CD8-positive, alpha-beta memory T cell (primary cell): ENCODE data around the gene SLC24A3. TPM values are rescaled to one million over a fixed set of nuclear protein-coding genes. Genes with fewer than 3 reads are reported as not detected.

Experiments used
- CTCF ChIA-PET: fragments of 350-600 bp; sonication (Branson Sonifier 250); formaldehyde crosslinking; loops from one replicate; lab custom pipeline; 2021; ENCODE audit warnings: antibody characterized with exemption; lab: Charles Lee
- POLR2A ChIA-PET: fragments of 350-600 bp; sonication (Branson Sonifier 250); formaldehyde crosslinking; loops from one replicate; lab custom pipeline; 2021; ENCODE audit warnings: antibody characterized with exemption; lab: Charles Lee
- DNase-seq, 5 donors: peaks; one replicate each; pipeline versions ENCODE4 v3.0.0 to v3.0.0-alpha.2; 2020 to 2022; ENCODE audit warnings: mixed read lengths in 1 of 5
- H3K27ac ChIP-seq: one replicate; pipeline ENCODE4 v1.7.0; 2013; ENCODE audit warnings: low read depth, mild to moderate bottlenecking, low read length, moderate library complexity
- H3K27me3 ChIP-seq: 2 replicates; pipeline ENCODE4 v1.7.0; 2013; ENCODE audit warnings: low read length, mild to moderate bottlenecking; ENCODE audit not compliant: insufficient read depth, poor library complexity, severe bottlenecking
- H3K36me3 ChIP-seq: 2 replicates; pipeline ENCODE4 v1.7.0; 2013; ENCODE audit warnings: mild to moderate bottlenecking, low read length, moderate library complexity; ENCODE audit not compliant: insufficient read depth
- H3K4me1 ChIP-seq: 2 replicates; pipeline ENCODE4 v1.7.0; 2013; ENCODE audit warnings: mild to moderate bottlenecking, low read length, moderate library complexity; ENCODE audit not compliant: insufficient read depth
- H3K4me3 ChIP-seq: 2 replicates; pipeline ENCODE4 v1.7.0; 2013; ENCODE audit warnings: mild to moderate bottlenecking, low read length
- H3K9me3 ChIP-seq: 2 replicates; pipeline ENCODE4 v1.7.0; 2013; ENCODE audit warnings: mild to moderate bottlenecking, low read length
- H3K27ac Mint-ChIP-seq, 8 donors: one replicate each; pipeline ENCODE4 v1.8.0; 2020 to 2021; ENCODE audit warnings: mixed read lengths in 8 of 8, mild to moderate bottlenecking in 6 of 8, inconsistent platforms in 3 of 8, moderate library complexity in 3 of 8
- H3K27me3 Mint-ChIP-seq, 2 donors: one replicate each; pipeline ENCODE4 v1.8.0; 2020 to 2021; ENCODE audit warnings: mixed read lengths in 2 of 2, mild to moderate bottlenecking in 1 of 2, moderate library complexity in 1 of 2
- H3K36me3 Mint-ChIP-seq, 3 donors: one replicate each; pipeline ENCODE4 v1.8.0; 2020 to 2021; ENCODE audit warnings: mixed read lengths in 3 of 3, inconsistent platforms in 1 of 3, mild to moderate bottlenecking in 1 of 3
- H3K4me1 Mint-ChIP-seq, 3 donors: one replicate each; pipeline ENCODE4 v1.8.0; 2020 to 2021; ENCODE audit warnings: mixed read lengths in 3 of 3, inconsistent platforms in 1 of 3, mild to moderate bottlenecking in 1 of 3
- H3K4me3 Mint-ChIP-seq, 7 donors: one replicate each; pipeline ENCODE4 v1.8.0; 2020 to 2021; ENCODE audit warnings: mixed read lengths in 7 of 7, mild to moderate bottlenecking in 6 of 7, moderate library complexity in 4 of 7, inconsistent platforms in 2 of 7
- H3K9me3 Mint-ChIP-seq, 5 donors: one replicate each; pipeline ENCODE4 v1.8.0; 2020 to 2022; ENCODE audit warnings: mixed read lengths in 5 of 5, mild to moderate bottlenecking in 3 of 5, moderate library complexity in 2 of 5, inconsistent platforms in 1 of 5
- polyA plus RNA-seq: library from polyadenylated mRNA; unstranded; fragments of 300-500 nt; fragmentation: Illumina TruSeq; gene quantifications from one replicate; pipeline ENCODE4 v1.2.3, GENCODE V29; 2021
- total RNA-seq, 2 experiments: library from RNA; stranded (reverse); gene quantifications; one replicate each; pipeline ENCODE4 v1.2.3, GENCODE V29; 2021

SLC24A3 gene
- total and polyA plus RNA-seq, 3 experiments from 2014 or later, result not detected

DNA sequence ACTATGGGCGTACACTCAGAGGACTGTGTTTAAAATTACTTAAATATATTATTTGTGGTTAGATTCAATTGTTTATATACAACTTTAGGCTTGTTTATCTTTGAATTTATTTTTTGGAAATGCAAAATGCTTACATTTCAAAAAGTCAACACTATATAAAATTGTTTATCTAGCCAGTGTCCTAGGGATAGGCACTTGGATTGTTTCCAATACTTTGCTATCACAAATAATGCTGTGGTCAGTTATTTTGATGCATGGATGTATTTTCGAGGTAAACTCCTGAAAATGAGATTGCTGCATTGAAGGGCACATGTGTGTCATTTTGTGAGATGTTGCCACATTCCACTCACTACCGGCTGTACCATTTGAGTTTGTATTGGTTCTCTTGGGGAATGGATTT, 213.9 kb downstream of the SLC24A3 start:
- H3K4me1 Mint-ChIP-seq, result no peaks in the 10 kb centered on the region
- H3K9me3 ChIP-seq, result no peaks in the 10 kb centered on the region
- no peaks in the 10 kb centered on the region for H3K4me1 ChIP-seq
- POLR2A ChIA-PET, result no interaction called here
- no peaks in the 10 kb centered on the region for H3K36me3 ChIP-seq
- H3K9me3 Mint-ChIP-seq, result peaks cover 0 to 5% (median 2%) of the 10 kb centered on the region in 5 donors
- H3K27ac ChIP-seq, result no peak overlapping the region
- no peak overlapping the region for H3K27ac Mint-ChIP-seq
- CTCF ChIA-PET, result no interaction called here
- no peak for DNase-seq
- no peak overlapping the region for H3K4me3 ChIP-seq
- no peaks in the 10 kb centered on the region for H3K27me3 ChIP-seq
- no peaks in the 10 kb centered on the region for H3K27me3 Mint-ChIP-seq
- H3K36me3 Mint-ChIP-seq, result no peaks in the 10 kb centered on the region
- no peak overlapping the region for H3K4me3 Mint-ChIP-seq

DNA sequence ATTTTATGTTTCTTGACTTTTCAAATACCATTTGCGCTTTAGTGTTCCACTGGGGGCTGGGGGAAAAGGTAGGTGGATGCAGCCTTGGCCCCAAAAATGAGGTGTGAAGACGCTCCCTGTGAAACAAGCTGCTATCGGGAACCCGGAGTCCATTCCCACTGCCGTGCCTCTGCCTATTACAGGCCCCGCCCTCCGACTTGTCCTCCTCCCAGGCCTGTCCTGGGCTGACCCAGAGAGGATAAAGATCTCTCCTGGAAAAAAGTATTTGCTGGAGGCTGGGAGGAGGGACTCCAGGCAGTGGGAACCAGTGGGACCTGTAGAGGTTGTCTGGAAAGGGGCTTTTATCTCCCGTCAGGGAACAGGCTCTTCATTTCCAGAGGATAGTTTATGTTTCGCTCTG, 215.0 kb downstream of the SLC24A3 start:
- H3K27ac Mint-ChIP-seq, result no peak overlapping the region
- ChIA-PET CTCF (no interaction called here), POLR2A (no interaction called here)

DNA sequence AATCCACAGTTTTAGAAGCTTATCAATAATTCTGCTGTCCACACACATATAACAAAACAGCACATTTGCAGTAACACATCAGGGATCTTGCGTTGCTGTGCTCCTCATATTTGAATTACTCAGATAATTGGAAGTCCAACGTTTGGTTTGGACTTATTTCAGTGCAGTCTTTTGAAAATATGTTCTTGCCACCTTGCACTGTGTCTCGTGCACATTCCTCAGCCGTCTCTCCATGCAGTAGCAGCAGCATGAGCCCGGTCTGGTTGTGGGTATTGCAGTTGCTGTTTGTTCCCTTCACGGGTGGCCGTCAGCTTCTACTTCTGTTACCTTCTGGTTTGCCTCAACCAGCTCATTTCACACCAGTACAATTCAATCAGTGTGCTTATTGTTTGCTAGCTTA, 215.5 kb downstream of the SLC24A3 start:
- H3K27ac ChIP-seq, result no peak overlapping the region
- no peak overlapping the region for H3K4me3 Mint-ChIP-seq
- H3K36me3 ChIP-seq, result no peaks in the 10 kb centered on the region
- no peaks in the 10 kb centered on the region for H3K36me3 Mint-ChIP-seq
- no peaks in the 10 kb centered on the region for H3K27me3 Mint-ChIP-seq
- no peaks in the 10 kb centered on the region for H3K27me3 ChIP-seq
- no peaks in the 10 kb centered on the region for H3K9me3 ChIP-seq
- DNase-seq, result no peak
- ChIA-PET CTCF (no interaction called here), POLR2A (no interaction called here)
- no peak overlapping the region for H3K4me3 ChIP-seq
- no peaks in the 10 kb centered on the region for H3K4me1 ChIP-seq
- H3K9me3 Mint-ChIP-seq, result peaks cover 0 to 3% (median 0%) of the 10 kb centered on the region in 5 donors
- no peak overlapping the region for H3K27ac Mint-ChIP-seq
- H3K4me1 Mint-ChIP-seq, result no peaks in the 10 kb centered on the region

More for the DNA sequence above, 215.0 kb downstream of the SLC24A3 start:
- Mint-ChIP-seq H3K4me3 (no peak overlapping the region), H3K27me3 (no peaks in the 10 kb centered on the region), H3K9me3 (peaks cover 0 to 3% (median 0%) of the 10 kb centered on the region in 5 donors), H3K4me1 (no peaks in the 10 kb centered on the region), H3K36me3 (no peaks in the 10 kb centered on the region)
- DNase-seq, result no peak
- H3K36me3 ChIP-seq, result no peaks in the 10 kb centered on the region
- H3K27ac ChIP-seq, result no peak overlapping the region
- no peaks in the 10 kb centered on the region for H3K4me1 ChIP-seq
- no peak overlapping the region for H3K4me3 ChIP-seq
- H3K27me3 ChIP-seq, result no peaks in the 10 kb centered on the region
- no peaks in the 10 kb centered on the region for H3K9me3 ChIP-seq

DNA sequence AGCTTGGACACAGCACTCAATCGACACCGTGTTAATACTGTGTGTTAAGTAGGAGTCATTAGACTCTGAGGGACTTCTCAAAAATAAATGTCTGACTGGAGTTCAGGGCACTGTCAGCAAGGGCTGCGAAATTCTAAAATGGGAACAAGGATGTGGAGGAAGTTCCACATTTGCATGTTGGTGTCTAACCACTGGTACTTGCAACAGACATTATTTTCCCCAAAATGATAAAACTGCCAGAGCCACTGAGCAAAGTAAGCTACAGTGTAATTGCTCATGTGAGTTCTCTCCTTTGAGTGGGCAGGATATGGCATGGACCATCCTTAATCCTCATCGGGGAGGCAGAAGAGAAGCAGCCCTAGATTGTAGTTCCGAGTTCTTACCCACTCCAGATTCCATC, 215.9 kb downstream of the SLC24A3 start:
- peaks cover 0 to 3% (median 0%) of the 10 kb centered on the region in 5 donors for H3K9me3 Mint-ChIP-seq
- DNase-seq, result no peak
- no peaks in the 10 kb centered on the region for H3K36me3 Mint-ChIP-seq
- no peaks in the 10 kb centered on the region for H3K9me3 ChIP-seq
- no peaks in the 10 kb centered on the region for H3K27me3 Mint-ChIP-seq
- H3K27me3 ChIP-seq, result no peaks in the 10 kb centered on the region
- no peak overlapping the region for H3K4me3 Mint-ChIP-seq
- POLR2A ChIA-PET, result no interaction called here
- H3K36me3 ChIP-seq, result no peaks in the 10 kb centered on the region
- no peaks in the 10 kb centered on the region for H3K4me1 ChIP-seq
- no peak overlapping the region for H3K27ac Mint-ChIP-seq
- no peak overlapping the region for H3K27ac ChIP-seq
- CTCF ChIA-PET, result no interaction called here
- H3K4me1 Mint-ChIP-seq, result no peaks in the 10 kb centered on the region
- no peak overlapping the region for H3K4me3 ChIP-seq

DNA sequence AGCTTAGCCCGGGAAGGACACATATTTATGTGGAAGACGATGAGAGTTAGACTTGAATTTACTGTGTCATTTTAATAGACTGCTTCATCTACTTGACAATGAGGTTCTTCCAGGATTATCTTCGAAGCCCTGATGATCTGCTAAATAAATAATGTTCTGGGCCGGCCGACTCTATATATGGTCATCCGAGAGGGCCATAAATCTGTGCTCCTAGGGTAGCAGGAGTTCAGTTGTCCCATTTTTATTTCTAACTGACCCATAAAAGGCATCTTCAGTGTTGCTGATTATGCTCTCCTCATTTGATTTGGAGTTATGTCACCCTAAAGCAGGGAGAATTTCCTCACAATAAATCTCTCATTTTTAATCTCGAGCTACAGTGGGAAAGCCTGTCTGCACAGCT, 217.1 kb downstream of the SLC24A3 start:
- DNase-seq, result no peak
- no peaks in the 10 kb centered on the region for H3K36me3 ChIP-seq
- no peak overlapping the region for H3K4me3 Mint-ChIP-seq
- H3K4me3 ChIP-seq, result no peak overlapping the region
- H3K4me1 ChIP-seq, result no peaks in the 10 kb centered on the region
- POLR2A ChIA-PET, result no interaction called here
- peaks cover 0 to 3% (median 0%) of the 10 kb centered on the region in 5 donors for H3K9me3 Mint-ChIP-seq
- no peaks in the 10 kb centered on the region for H3K4me1 Mint-ChIP-seq
- H3K27ac ChIP-seq, result no peak overlapping the region
- CTCF ChIA-PET, result no interaction called here
- no peaks in the 10 kb centered on the region for H3K27me3 Mint-ChIP-seq
- H3K27me3 ChIP-seq, result no peaks in the 10 kb centered on the region
- H3K27ac Mint-ChIP-seq, result peak overlapping the region in 1 of 8 donors; percentile 44
- H3K9me3 ChIP-seq, result no peaks in the 10 kb centered on the region
- H3K36me3 Mint-ChIP-seq, result no peaks in the 10 kb centered on the region

DNA sequence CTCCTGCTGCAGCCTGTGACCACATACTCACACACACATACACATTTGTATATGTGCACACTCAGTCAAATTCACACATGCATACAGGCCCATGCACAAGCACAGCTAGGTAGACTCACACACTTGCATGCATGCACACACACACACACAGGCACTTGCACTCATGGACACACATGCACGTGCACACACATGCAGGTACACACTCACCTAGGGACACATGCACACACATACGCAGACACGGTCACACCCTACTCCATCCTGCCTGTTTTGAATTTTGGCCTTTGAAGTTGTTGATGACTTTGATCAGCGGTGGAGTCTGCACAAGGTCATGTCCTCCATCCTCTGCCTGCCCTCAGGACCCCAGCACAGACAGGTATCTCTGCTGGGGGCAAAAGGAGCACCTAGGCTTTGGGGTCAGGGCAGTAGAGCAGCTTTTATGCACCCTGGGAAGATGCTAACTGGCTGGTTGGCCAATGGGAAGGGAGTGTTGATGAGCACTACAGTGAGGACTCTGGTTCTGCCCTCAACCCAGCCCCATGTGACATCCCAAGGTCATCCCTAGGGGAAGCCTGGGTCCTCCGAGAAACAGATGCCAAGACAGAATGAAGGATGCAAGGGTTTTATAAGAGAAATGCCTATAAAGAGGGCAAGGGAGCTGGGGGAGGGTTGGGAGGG, 218.3 kb downstream of the SLC24A3 start:
- Mint-ChIP-seq H3K27me3 (no peaks in the 10 kb centered on the region), H3K27ac (peak overlapping the region in 2 of 8 donors; percentile 17 to 44), H3K36me3 (no peaks in the 10 kb centered on the region), H3K4me1 (no peaks in the 10 kb centered on the region), H3K9me3 (peaks cover 0 to 3% (median 0%) of the 10 kb centered on the region in 5 donors), H3K4me3 (no peak overlapping the region)
- Histone ChIP-seq H3K4me1 (no peaks in the 10 kb centered on the region), H3K36me3 (no peaks in the 10 kb centered on the region), H3K9me3 (no peaks in the 10 kb centered on the region), H3K4me3 (no peak overlapping the region), H3K27ac (no peak overlapping the region), H3K27me3 (no peaks in the 10 kb centered on the region)
- ChIA-PET POLR2A (no interaction called here), CTCF (no interaction called here)
- no peak for DNase-seq

DNA sequence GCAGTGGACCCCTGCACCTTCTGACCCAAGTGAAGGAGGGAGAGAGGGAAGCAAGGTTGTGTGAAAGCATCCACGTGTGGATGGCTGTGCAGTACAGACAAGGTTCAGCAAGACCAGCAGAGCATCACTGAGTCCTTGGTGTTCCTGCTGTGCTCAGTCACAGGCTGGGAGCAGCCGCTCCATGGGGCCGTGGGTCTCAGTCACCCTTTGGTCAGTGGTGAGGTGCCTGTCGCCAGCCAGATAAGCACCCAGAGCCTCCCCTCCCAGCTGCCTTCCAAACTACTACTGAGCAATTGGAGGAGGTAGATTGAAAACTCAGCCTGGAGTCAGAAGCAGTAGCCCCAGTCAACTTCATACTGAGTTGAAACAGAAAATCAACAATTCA, 218.9 kb downstream of the SLC24A3 start:
- Mint-ChIP-seq H3K4me3 (no peak overlapping the region), H3K36me3 (no peaks in the 10 kb centered on the region), H3K27me3 (no peaks in the 10 kb centered on the region), H3K27ac (no peak overlapping the region), H3K4me1 (no peaks in the 10 kb centered on the region), H3K9me3 (peaks cover 0 to 3% (median 2%) of the 10 kb centered on the region in 5 donors)
- no peak overlapping the region for H3K4me3 ChIP-seq
- DNase-seq, result no peak
- H3K27me3 ChIP-seq, result no peaks in the 10 kb centered on the region
- H3K4me1 ChIP-seq, result no peaks in the 10 kb centered on the region
- CTCF ChIA-PET, result no interaction called here
- H3K27ac ChIP-seq, result no peak overlapping the region
- POLR2A ChIA-PET, result no interaction called here
- H3K36me3 ChIP-seq, result no peaks in the 10 kb centered on the region
- no peaks in the 10 kb centered on the region for H3K9me3 ChIP-seq

DNA sequence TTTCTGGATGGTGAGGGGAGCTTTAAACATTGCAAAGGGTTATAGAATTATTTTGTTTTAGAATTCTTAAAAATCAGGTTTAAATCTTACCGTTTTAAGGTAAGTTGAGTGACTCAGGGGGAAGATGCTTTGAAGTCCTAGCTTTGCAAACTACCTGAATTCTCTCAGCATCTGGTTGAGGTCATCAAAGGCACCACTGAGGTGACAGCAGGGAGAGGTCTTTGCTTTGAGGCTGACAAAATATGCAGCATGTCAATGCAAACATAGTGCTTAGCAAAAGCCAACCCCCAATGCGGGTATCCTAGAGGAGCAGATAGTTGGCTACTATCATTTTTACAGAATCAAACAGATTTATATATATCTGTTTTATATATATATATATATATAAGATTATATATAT, 219.5 kb downstream of the SLC24A3 start:
- Mint-ChIP-seq H3K36me3 (no peaks in the 10 kb centered on the region), H3K4me3 (no peak overlapping the region), H3K27ac (no peak overlapping the region), H3K4me1 (no peaks in the 10 kb centered on the region), H3K27me3 (no peaks in the 10 kb centered on the region), H3K9me3 (peaks cover 0 to 4% (median 0%) of the 10 kb centered on the region in 5 donors)
- H3K4me1 ChIP-seq, result no peaks in the 10 kb centered on the region
- H3K9me3 ChIP-seq, result no peaks in the 10 kb centered on the region
- DNase-seq, result no peak
- H3K27ac ChIP-seq, result no peak overlapping the region
- no peaks in the 10 kb centered on the region for H3K36me3 ChIP-seq
- ChIA-PET POLR2A (no interaction called here), CTCF (no interaction called here)
- H3K27me3 ChIP-seq, result no peaks in the 10 kb centered on the region
- H3K4me3 ChIP-seq, result no peak overlapping the region
